Retinal pigment epithelial cell (primary cell): ENCODE results near the gene MARK1.

Experiments used
- DNase-seq: peaks from one replicate; pipeline ENCODE4 v3.0.0-alpha.2; 2010; ENCODE audit warnings: low read depth
- H3K4me3 ChIP-seq: 2 replicates; pipeline ENCODE4 v1.5.1; 2011; ENCODE audit warnings: mild to moderate bottlenecking, low read length, control low read depth, moderate library complexity
- TF ChIP-seq, protein P1 (sequence below): conservative IDR thresholded peaks from 2 replicates; pipeline ENCODE4 v1.5.1; 2011; ENCODE audit warnings: low read depth, low read length, control low read depth, inconsistent platforms

The MARK1 gene

DNA sequence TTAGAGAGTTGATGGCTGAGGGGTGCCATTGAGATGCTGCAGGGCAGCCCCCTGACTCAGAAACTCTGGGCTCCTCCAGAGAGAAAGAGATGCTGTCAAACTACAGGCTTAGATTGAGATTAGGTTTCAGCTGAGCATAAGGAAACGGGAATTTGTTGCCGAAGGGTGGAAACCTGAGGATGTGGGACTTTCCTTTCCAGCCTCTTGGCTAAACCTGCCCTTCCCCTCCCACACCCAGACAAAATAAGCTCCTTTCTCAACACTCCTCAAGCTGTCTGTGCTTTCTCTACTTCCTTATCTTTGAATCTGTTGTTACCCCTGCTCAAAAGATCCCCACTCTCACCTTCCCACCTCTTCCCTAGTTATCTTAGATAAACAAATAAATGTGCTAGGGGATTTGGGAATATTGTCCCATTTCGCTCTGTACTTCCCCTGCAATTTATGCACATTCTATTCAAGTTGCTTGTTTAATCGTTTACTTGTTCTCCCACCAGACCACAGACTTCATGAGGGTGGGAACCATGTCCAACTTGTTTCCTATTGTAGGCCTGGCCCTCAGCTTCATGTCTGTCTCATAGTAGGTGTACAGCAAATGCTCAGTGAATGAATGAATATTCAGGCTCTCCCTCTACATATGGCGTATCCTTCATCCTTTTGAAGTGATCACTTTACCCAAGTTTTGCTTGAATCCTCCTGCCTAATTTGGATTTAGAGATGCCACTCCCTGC is 30.6 kb upstream of the MARK1 start:
- TF ChIP-seq, protein P1, sequence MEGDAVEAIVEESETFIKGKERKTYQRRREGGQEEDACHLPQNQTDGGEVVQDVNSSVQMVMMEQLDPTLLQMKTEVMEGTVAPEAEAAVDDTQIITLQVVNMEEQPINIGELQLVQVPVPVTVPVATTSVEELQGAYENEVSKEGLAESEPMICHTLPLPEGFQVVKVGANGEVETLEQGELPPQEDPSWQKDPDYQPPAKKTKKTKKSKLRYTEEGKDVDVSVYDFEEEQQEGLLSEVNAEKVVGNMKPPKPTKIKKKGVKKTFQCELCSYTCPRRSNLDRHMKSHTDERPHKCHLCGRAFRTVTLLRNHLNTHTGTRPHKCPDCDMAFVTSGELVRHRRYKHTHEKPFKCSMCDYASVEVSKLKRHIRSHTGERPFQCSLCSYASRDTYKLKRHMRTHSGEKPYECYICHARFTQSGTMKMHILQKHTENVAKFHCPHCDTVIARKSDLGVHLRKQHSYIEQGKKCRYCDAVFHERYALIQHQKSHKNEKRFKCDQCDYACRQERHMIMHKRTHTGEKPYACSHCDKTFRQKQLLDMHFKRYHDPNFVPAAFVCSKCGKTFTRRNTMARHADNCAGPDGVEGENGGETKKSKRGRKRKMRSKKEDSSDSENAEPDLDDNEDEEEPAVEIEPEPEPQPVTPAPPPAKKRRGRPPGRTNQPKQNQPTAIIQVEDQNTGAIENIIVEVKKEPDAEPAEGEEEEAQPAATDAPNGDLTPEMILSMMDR, result no peak
- no peak overlapping the region for H3K4me3 ChIP-seq
- DNase-seq, result no peak

DNA sequence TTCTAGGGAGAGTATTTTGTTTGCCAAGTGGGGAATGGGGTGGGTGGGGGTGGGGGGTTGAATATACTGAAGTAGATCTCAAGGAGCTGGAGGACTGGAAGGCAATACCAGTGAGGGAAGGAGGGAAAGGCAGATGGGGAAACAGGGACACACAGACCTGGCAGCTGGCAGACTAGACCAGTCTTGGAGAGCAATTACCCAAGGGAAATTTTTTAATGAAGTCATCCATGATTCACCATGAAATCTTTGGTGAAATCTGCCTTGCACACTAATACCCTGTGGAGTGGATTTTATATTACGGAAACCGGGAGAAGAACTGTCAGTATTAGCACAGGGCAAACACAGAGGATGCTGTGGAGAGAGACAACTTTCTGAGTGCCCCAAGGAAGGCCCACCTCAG is 29.7 kb upstream of the MARK1 start:
- no peak overlapping the region for H3K4me3 ChIP-seq
- no peak for DNase-seq
- TF ChIP-seq, protein P1, result no peak

DNA sequence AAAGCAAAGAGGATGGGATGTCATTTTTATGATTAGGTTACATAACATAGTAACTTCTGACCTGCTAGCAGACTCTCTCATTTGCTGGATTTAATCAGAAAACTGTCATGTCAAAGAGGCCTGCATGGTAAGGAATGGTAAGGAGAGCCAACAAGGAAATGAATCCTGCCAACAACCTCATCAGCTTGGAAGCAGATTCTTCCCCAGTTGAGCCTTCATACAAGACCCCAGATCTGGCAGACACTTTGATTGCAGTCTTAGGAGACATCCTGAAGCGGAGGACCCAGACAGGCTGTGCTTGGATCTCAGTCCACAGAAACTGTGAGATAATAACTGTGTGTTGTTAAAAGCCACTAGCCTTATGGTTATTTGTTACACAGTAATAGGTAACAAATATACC is 27.6 kb upstream of the MARK1 start:
- TF ChIP-seq, protein P1, result no peak
- H3K4me3 ChIP-seq, result no peak overlapping the region
- DNase-seq, result no peak

DNA sequence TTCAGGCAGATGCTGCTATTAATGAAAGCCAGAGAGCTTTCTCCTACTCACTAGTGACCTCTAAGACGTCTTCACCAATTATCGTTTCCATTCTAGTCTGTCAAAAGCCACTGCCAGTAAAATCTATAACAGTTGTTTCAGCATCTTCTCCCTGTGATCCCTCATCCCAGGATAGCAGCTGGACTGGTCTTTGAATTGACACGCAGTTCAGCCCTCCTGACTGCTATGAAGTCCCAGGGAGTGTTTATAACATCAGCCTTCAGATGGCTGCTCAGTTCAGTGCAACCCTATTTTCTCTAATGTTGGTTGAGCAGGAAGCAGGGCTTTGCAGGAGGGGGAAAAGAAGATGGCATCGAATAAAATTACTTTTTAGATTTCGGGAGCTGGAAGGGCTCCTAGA is 23.6 kb upstream of the MARK1 start:
- no peak overlapping the region for H3K4me3 ChIP-seq
- TF ChIP-seq, protein P1, result no peak
- DNase-seq, result no peak

DNA sequence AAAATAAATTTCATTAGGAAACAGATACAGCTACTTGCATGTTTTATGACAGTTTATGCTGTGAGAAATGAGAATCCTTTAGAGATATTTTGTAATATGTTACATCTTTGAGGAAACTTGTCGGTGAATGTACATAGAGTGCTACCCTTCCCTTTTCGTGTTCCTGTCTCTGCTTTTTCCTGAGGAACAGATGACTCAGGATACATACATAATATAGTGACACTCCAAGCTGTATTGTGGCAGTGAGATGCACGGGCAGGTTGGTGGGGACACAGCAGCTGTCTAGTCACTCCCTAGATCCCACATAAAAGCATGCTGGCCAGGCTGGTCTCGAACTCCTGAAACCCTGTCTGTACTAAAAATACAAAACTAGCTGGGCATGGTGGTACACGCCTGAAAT is 20.9 kb upstream of the MARK1 start:
- H3K4me3 ChIP-seq, result no peak overlapping the region
- TF ChIP-seq, protein P1, result no peak
- no peak for DNase-seq

DNA sequence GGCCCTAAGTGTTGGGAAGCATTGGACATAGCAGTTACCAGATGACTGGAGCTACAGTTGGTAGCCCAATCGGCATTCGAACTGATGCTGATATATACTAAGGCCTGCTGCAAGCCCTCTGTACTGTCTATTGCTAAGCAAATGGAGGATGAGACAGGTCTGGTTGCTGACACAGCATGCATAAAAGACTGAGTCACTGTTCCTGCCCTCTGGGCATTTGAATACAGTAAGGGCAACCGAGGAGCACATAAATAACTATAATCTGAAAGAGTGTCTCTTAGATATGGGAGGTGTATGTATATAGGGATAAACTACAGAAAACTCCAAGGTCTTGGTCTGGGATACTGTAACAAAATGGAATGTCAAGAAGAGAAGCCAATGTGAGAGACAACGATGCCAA is 16.8 kb upstream of the MARK1 start:
- DNase-seq, result no peak
- H3K4me3 ChIP-seq, result no peak overlapping the region
- TF ChIP-seq, protein P1, result no peak

DNA sequence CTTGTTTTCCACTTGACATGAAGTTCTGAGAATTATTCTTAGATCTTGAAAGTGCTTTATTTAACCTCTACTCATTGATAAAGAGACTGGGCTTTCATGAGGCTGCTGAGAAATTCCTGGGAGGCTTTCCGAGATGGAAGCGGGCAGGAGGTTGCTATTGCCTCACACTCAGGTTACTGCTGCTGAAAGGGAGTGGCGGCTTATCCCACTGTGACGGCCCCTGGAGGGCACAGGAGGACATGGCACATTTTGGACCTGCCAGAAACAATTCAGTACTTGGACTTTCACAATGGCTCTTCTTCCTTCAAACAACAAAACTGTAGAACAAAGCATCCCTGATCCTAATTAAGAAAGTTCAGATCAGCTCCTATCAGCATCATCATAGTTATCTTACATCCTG is 16.2 kb upstream of the MARK1 start:
- TF ChIP-seq, protein P1, result peak; percentile 74
- no peak for DNase-seq
- no peak overlapping the region for H3K4me3 ChIP-seq
